Activated T-cell treated with anti-CD3 and anti-CD28 coated beads, Interleukin-2, amount 50 U/mL, for 48 hours (primary cell): ENCODE data around the gene SLC12A8.

Experiments
- DNase-seq, 2 experiments: peaks; one replicate each; pipeline ENCODE4 v3.0.0-alpha.2; 2020

The SLC12A8 gene

GRCh38 chr3:125212509-125213363 is at the start of gene SLC12A8:
Gene SLC12A8 (minus strand): TSS chr3:125212748. CDS start chr3:125211349, 1,399 bp downstream.
- DNase-seq, result no peak

DNA sequence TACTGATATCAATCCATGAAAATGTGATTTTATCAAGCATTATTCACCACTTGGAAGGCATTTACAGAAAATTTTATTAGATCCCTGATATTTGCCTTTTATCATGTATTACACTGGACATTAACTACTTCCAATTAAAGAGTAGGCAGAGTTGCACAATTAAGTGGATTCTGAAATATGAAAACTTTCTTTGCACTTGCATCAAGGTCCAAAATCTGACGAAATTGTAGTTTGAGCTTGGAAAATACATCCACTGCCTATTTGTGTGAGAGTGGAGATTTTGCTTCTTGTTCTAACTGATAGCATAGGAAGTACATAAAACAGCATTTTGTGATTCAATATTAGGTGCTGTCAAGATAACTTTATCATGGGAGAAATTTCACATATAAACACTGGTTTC is 49.6 kb upstream of the SLC12A8 start:
- DNase-seq, result no peak

DNA sequence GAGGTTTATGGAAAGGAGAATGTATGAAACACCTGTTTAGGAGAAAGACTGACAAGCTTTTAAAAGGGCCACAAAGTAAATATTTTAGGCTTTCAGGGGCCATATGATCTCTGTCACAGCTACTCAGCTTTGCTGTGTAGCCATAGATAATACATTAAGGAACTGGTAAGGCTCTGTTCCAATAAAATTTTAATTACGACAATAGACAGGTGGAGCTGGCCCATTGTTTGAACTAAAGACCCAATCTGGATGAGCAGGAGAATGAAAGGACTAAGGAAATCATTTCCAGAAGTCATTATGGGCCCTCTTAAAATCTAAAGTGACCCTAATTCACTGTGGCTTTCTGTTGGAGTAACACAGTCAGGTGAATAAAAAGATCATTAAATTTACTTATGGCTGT is 48.5 kb upstream of the SLC12A8 start:
- DNase-seq, result no peak

DNA sequence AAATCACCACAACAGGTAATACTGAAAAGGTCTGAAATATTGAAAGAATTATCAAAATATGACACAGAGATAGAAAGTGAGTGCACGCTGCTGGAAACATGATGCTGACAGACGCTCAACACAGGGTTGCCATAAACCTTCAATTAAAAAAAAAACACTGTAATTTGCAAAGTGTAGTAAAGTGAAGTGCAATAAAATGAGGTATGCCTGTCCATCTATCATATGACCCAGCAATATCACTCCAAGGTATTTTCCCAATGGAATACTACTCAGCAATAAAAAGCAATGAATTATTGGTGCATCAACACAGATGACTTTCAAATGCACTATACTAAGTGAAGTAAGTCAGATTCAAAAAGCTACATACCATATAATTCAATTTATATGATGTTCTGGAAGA is 47.6 kb upstream of the SLC12A8 start:
- no peak for DNase-seq

DNA sequence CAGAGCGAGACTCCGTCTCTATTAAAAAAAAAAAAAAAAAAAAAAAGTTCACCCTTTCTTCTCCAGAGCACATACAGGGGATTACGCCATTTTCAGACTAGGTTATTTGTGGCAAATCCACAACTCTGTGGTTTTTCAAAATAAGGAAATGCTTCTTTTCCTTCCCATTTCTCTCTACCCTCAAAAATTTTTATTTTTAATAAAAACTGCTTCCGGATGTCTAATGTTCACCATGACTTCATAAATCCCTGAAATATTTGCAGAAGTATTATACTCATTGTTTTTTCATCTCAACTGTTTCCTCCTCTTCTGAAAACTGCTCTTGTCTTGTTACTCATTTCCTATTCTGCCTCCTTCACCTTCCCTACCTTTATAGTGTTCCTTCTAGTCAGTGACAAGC is 45.0 kb upstream of the SLC12A8 start:
- DNase-seq, result no peak

GRCh38 chr3:125256675-125257074 is 44.1 kb upstream of the SLC12A8 start:
- DNase-seq, result no peak

DNA sequence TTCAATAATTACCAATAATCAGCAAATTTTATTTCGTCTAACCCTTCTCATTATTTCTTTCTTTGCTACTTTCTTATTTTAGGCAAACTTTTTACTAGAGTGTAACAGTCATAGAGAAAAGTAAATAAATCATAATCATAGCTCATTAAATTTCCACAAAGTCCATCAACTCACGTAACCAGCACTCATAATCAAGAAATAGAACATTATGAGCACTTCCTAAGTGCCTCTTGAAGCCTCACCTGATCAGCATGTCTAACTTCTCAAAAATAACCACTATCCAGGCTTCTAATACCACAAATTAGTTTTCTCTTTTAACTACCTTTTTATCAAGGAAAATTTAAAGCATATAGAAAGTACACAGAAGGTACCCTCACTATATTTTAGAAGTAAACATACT is 38.4 kb upstream of the SLC12A8 start:
- no peak for DNase-seq

DNA sequence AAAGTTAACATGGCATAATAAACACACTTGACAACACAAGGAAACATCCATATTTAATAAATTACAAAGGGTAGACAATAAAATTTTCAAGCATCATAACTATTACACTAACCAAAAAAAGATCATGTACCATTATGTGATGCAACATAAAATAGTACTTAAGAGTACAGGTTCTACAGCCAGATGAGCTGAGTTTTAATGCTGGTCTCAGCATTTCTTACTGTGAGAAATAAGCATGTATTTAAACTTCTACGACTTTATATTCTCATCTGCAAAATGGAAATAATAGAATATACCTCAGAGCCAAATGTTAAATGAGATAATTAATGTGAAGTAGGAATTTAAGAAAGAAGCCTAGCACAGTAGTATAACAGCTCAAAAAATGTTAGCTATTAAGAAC is 33.7 kb upstream of the SLC12A8 start:
- DNase-seq, result no peak

- no peak for DNase-seq
Observed at GRCh38 chr3:125245521-125245920, 33.0 kb upstream of the SLC12A8 start.

- DNase-seq, result no peak
Observed at GRCh38 chr3:125240496-125240895, 27.9 kb upstream of the SLC12A8 start.

DNA sequence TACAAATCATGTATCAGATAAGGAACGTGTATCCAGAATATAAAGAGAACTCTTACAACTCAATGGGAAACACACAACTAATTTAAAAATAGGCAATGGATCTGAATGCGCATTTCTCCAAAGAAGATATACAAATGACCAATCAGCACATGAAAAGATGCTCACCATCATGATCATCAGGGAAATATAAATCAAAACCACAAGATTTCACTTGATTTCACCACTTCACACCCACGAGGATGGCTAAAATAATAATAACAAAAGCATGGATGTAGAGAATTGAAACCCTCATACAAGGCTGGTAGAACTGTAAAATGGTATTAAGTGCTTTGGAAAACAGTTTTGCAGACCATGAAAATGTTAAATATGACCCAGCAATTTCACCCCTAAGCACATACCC is 26.7 kb upstream of the SLC12A8 start:
- DNase-seq, result no peak

DNA sequence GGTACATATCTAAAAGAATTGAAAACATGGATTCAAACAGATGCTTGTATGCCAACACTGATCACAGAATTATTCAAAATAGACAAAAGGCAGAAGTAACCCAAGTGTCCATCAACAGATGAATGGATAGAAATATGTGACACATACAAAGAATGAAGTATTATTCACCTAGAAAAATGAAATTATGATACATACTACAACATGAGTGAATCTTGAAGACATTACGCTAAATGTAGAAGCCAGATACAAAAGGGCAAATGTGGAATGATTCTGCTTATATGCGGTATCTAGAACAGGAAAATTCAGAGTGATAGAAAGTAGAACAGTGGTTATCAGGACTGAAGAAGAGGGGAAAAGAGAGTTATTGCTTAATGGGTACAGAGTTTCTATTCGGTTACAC is 26.2 kb upstream of the SLC12A8 start:
- no peak for DNase-seq

DNA sequence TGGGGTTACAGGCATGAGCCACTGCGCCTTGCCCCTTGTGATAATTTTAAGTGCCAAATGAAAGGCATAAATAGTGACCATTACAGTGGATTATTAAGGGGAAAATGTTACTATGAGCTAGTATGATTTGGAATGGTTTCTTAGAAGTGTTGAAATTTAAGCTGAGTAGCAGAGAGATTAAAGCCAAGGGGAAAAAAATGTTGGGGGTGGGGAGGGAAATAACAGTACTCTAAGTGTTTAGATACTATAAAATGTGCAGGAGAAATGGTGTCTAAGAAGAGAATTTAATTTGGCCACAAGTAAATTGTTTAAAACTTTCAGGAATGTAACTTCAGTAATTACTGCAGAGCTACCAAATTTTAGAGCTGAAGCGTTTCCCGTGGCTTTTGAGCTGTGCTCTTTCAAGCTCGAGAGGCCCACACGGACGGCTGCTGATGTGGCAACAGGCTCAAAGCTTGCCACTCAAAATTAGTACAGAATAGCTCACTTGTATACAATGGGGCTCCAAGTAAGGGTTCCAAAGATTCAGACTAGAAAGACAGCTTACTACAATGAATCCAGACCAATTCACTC is 23.9 kb upstream of the SLC12A8 start:
- DNase-seq, result no peak

DNA sequence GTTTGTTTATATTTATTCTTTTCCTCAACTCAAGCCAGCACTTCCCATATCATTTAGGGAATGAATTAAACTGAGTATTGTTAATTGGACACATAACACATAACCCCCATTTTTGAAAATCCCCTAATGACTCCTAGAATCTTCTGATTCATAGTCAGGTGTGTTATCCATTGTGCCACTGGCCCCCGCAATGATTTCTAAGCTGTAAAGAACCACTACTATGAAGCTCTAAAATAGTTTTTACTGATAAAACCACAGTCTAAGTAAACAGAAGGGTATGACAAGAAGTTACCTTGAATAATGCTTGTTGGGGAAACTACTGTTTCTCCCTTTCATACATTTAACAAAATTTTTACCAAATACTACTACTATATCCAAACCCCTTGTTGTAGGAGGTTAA is 22.3 kb upstream of the SLC12A8 start:
- no peak for DNase-seq

DNA sequence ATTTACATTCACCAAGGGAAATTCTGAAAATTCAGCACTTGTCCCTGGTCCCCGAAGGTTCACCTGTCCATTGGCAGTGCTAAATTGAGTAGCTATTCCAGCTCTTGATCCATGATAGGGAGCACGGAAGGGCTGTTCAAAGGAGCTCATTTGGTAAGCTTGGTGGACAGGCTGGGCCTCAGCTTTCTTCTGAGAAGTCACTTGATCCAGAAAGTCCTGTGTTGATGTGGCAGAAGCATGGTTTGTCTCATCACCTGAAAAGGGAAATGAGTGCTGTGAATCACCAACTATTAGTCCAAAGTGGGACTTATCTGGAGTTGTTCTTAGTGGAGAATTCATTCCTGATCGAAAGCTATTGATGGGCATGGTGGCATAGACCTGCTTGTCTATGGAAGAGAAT is 19.9 kb upstream of the SLC12A8 start:
- DNase-seq, result no peak

DNA sequence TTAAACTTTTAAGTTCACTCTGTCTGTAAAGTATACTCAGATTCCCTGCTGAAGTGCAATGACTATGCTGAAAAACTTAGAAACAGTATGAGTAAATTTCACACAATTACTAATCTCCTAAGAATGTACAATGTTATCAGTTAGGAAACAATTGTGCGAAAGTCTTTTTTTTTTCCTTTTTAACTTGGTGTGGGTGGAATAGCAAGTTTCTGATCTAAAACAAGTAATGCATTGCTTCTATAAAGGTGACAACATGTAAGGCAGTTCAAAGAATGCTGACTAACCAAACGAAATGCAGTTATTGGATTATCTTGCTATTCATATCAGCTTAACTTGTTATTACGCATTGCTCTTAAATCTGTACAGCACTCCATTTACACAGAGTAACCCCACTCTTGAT is 19.3 kb upstream of the SLC12A8 start:
- no peak for DNase-seq

GRCh38 chr3:125229707-125230106 is 17.2 kb upstream of the SLC12A8 start:
- DNase-seq, result no peak

DNA sequence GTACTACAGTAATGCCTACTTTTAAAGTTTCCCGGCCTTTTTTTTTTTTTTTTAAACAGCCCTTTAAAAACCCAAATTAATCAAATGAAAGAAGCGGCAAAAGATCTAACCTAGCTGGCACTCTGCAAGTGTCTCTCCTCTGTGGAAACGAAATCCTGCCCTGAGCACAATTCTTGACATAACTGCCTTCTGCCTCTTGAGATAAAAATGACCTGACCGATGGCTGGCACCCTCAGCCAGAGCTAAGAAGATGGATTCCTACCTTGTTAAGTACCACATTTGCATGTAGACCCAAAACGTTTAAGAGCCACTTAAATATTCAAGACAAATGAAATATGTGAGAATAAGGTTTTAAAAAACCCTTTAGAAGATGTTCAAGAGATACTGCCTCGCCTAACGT is 16.6 kb upstream of the SLC12A8 start:
- DNase-seq, result no peak

GRCh38 chr3:125221831-125222230 is 9.3 kb upstream of the SLC12A8 start:
- no peak for DNase-seq

- no peak for DNase-seq
Observed at GRCh38 chr3:125220727-125221429, 8.3 kb upstream of the SLC12A8 start.

- DNase-seq, result no peak
Observed at GRCh38 chr3:125220183-125220582, 7.6 kb upstream of the SLC12A8 start.

- no peak for DNase-seq
Observed at GRCh38 chr3:125219261-125219701, 6.7 kb upstream of the SLC12A8 start.

GRCh38 chr3:125214738-125215137 is 2.2 kb upstream of the SLC12A8 start:
- no peak for DNase-seq

DNA sequence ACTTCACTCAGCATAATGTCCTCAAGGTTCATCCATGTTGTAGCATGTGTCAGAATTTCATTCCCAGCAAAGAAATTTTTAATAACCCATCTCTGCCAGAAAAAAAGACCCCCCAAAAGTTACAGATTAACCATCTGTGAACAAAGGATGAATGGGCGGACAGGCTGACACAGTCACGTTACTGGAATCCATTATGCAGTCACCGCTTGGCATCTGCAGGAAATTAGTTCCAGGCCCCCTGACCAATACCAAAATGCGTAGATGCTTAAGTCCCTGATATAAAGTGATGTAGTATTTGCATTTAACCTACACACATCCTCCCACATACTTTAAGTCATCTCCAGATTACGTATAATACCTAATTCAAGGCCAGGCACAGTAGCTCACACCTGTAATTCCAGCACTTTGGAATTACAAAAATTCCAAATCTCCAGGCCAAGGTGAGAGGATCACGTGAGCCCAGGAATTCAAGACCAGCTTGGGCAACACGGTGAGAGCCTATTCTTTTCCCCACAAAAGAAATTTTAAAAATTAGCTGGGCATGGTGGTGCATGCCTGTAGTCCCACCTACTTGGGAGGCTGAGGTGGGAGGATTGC is 1.5 kb upstream of the SLC12A8 start:
- no peak for DNase-seq
